CD1c-positive myeloid dendritic cell (primary cell): Measurements from ENCODE around the gene ALDH1A2.
"Not testable (repeated sequence)": the region's sequence is repeated elsewhere in the genome, so short reads cannot be mapped to it uniquely, and the experiment has no call there.

ENCODE experiments used
- DNase-seq: peaks from one replicate; pipeline ENCODE4 v3.0.0-alpha.2; 2016; ENCODE audit errors: extremely low spot score

The ALDH1A2 gene

DNA sequence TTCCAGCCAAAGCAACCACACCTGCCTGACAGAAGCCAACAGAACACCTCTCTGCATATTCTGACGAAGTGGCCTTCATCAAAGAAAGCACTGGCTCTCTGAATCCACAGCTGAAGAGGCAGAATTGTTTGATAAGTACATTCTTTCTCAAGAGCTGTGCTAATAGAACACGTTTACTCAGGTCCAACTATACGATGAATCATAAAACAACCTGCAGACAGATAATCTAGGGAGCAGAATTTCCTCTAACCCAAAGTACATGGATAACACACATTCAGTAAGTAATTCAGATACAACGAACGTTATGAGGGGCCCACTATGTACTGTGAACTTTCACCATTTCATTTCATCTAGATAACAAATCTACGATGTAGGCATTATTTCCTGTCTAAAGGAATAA, 25.4 kb downstream of the ALDH1A2 start:
- DNase-seq = no peak

- DNase-seq = no peak
Observed at GRCh38 chr15:58039079-58040035, 26.2 kb downstream of the ALDH1A2 start.

- DNase-seq = no peak
Observed at GRCh38 chr15:58038426-58039078, 27.0 kb downstream of the ALDH1A2 start.

DNA sequence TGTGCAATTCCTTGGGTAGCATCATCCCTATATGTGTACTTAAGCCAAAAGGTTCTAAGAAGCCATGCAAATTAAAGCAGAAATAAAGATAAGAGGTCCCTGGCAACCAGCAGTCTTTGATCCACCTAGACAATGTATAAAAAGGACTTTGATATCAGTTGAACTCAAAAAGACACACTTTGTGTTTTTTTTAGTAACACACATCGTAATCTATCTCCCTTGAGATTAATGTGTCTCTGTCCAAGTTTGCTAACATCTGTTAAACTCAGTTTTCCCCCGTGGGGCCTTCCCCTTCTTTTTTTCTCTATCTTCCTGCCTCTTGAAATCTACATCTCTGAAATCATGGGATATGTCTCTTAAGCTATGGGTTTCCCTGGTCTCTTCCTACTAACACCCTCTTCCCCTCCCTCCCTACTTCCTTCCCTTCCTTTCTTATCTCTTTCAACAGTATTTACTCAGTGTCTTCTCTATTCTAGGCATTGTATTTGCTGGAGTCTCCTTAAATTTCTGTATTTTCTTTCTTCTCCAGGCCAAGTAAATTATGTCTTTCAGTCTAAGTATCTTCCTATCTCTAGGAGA, 27.7 kb downstream of the ALDH1A2 start:
- DNase-seq = no peak

GRCh38 chr15:58036579-58036978, 28.9 kb downstream of the ALDH1A2 start:
- peak; percentile 36 for DNase-seq

DNA sequence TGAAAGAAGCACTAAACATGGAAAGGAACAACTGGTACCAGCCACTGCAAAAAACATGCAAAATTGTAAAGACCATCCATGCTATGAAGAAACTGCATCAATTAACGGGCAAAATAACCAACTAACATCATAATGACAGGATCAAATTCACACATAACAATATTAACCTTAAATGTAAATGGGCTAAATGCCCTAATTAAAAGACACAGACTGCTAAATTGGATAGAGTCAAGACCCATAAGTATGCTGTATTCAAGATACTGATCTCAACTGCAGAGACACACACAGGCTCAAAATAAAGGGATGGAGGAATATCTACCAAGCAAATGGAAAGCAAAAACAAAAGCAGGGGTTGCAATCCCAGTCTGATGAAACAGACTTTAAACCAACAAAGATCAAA, 37.1 kb downstream of the ALDH1A2 start:
- not testable (repeated sequence) for DNase-seq

- DNase-seq = no peak
Observed at GRCh38 chr15:58026552-58026951, 39.0 kb downstream of the ALDH1A2 start.

- no peak for DNase-seq
Observed at GRCh38 chr15:58026051-58026450, 39.5 kb downstream of the ALDH1A2 start.

DNA sequence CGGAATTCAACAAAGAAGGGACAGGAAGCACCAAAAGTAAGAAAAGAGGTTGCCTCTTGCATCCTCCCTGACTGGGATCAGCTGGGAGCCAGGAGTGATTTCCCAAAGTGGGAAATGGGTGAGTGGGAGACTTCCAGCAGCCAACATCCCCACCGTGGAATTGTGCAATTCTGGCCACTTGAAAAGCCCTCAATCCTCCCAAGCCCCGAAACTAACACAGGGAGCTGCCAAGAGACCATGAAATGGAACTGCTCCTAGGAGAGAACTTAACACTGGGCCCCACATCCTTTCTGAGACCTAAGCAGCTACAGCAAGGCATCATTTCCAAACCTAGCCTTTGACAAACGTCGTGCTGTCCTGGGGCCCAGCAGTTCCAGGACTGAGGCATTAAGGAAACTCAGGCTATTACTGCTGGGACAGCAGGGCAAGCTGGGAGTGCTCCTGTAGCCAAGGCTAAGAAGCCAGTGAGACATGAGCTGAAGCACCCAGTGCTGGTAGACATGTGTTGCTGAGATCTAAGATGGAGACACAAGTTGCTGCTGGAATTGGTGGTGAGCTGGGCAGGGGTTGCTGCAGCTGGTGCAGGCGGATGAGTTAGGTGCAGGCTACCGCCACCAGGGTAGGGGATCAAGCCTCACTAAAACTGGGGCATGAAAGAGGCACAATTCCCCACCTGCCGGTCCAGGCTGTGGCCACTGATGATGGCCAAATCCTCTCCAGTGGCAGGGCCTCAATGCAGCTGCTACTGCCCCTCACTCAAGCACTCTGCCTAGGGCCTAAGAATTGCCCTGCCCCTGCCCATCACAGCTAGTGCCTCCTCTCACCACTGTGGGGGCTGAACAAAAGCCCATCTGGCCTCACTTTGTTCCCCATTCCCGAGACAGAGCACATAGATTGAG, 43.9 kb downstream of the ALDH1A2 start:
- DNase-seq = no peak

DNA sequence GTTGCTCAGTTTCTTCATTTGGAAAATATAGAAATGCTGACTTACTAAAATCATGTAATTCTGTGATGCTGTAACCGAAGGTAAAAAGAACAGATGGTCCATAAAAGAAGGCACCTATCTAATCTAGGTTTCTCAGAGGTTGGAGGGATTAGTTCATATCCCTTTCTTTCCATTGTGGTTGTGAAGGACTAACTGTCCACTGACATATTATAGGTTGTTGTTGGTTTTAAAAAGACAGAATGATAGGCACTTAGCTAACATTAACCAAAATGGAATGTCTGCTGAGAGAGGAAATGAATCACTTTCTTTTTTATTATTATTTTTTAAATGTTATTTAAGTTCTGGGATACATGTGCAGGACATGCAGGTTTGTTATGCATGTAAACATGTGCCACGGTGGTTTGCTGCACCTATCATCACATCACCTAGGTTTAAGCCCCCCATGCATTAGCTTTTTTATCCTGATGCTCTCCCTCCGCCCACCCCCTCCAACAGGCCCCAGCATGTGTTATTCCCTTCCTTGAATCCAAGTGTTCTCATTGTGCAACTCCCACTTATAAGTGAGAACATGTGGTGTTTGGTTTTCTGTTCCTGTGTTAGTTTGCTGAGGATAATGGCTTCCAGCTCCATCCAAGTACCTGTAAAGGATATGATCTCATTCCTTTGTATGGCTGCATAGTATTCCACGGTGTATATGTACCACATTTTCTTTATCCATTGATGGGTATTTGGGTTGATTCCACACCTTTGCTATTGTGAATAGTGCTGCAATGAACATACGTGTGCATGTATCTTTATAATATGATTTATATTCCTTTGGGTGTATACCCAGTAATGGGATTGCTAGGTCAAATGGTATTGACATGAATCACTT, 45.8 kb downstream of the ALDH1A2 start:
- DNase-seq = no peak

GRCh38 chr15:58017869-58018268, 47.6 kb downstream of the ALDH1A2 start:
- no peak for DNase-seq

- DNase-seq = no peak
Observed at GRCh38 chr15:58016581-58017175, 48.8 kb downstream of the ALDH1A2 start.

DNA sequence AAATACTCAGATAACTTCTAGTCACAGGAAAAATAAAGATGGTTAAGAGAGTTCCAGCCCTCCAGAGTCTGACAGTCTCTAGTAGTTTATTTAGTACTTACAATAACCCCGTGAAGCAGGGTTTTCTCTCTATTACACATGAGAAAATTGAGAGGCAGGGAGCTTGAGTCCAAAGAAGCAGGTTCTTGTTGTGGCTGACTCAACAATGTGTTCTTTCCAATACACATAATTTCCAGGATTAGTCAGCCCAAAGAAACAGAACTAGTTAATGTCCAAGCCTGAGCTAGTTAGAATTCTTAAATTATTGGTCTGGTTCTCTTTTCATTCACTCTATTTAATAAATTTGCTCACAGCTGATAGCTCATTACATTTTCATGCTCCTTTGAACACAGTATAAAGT, 49.9 kb downstream of the ALDH1A2 start:
- no peak for DNase-seq

DNA sequence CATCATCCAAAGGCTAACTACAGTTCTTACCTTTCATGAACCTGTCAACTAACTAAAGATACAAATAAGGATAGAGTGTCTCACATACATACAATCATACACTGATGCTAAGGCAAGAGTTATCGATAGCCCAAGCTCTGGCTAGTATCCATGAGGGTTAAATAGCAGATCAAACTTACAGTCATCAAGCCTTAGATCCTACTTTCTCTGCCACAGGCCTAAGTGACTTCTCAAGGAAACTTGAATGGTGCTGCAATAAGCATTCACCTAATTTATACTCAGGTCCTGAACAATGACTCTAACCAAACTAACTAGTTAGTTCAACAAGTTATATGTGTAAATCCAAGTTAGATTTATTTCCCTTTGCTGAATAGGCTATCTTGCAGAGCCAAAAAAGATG, 51.0 kb downstream of the ALDH1A2 start:
- DNase-seq = no peak

- DNase-seq = no peak
Observed at GRCh38 chr15:58014040-58014439, 51.5 kb downstream of the ALDH1A2 start.

GRCh38 chr15:58010983-58011382, 54.5 kb downstream of the ALDH1A2 start:
- DNase-seq = no peak

DNA sequence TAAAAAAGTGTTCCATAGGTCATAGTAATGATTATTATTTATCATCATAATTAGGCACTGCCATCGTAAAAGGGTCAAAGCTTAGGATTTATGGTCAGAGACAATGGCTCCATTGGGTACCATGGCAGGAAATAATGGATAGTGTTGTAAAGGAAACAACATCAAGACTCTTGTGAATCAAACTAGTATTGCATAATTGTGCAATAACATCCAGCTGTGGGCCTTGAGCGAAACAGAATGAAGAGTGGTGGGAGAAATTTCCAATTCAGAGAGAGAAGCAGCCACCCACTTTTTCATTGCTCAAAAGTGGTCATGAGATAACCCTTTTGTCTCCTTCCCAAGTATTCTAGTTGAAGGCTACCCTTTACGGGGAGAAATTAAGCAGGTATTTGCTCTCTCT, 61.7 kb downstream of the ALDH1A2 start:
- DNase-seq = no peak

- DNase-seq = no peak
Observed at GRCh38 chr15:58002338-58003126, 63.0 kb downstream of the ALDH1A2 start.

GRCh38 chr15:57999699-58000098, 65.8 kb downstream of the ALDH1A2 start:
- not testable (repeated sequence) for DNase-seq
